Fibroblast of mammary gland (primary cell): ENCODE results near the gene C10orf120.
A peak's percentile ranks its signal among the peaks of the same experiment; 100 is the strongest.

Source experiments
- DNase-seq: peaks from one replicate; pipeline ENCODE4 v3.0.0-alpha.2; 2010; ENCODE audit warnings: low read depth
- H3K4me3 ChIP-seq: 2 replicates; pipeline ENCODE4 v1.5.1; 2011; ENCODE audit warnings: low read depth, mild to moderate bottlenecking, low read length, moderate library complexity; ENCODE audit not compliant: control insufficient read depth
- TF ChIP-seq, protein P1 (sequence below): conservative IDR thresholded peaks from 2 replicates; pipeline ENCODE4 v1.5.1; 2011; ENCODE audit warnings: low read depth, low read length, inconsistent platforms; ENCODE audit not compliant: control insufficient read depth, insufficient read depth

C10orf120 gene

DNA sequence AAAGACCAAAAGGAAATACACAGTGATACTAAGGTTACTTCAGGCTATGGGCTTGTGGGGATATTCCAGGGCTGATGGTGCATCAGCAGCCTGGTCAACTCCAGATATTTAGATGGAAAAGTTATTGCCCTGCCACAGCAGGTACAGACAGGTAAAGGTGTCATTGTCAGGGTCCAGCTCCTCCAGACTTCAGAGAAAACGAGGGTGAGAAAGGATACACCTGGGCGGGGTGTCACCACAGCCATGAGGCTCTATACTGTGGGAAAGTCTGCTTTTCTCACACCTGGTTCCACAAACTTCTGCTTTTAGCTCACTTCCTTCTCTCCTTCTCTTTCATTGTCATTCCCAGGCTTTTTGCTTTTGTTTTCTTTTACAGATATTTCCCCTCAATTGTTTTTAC, 2.0 kb upstream of the C10orf120 start:
- no peak for DNase-seq
- H3K4me3 ChIP-seq, result no peak overlapping the region
- TF ChIP-seq, protein P1, sequence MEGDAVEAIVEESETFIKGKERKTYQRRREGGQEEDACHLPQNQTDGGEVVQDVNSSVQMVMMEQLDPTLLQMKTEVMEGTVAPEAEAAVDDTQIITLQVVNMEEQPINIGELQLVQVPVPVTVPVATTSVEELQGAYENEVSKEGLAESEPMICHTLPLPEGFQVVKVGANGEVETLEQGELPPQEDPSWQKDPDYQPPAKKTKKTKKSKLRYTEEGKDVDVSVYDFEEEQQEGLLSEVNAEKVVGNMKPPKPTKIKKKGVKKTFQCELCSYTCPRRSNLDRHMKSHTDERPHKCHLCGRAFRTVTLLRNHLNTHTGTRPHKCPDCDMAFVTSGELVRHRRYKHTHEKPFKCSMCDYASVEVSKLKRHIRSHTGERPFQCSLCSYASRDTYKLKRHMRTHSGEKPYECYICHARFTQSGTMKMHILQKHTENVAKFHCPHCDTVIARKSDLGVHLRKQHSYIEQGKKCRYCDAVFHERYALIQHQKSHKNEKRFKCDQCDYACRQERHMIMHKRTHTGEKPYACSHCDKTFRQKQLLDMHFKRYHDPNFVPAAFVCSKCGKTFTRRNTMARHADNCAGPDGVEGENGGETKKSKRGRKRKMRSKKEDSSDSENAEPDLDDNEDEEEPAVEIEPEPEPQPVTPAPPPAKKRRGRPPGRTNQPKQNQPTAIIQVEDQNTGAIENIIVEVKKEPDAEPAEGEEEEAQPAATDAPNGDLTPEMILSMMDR, result no peak

DNA sequence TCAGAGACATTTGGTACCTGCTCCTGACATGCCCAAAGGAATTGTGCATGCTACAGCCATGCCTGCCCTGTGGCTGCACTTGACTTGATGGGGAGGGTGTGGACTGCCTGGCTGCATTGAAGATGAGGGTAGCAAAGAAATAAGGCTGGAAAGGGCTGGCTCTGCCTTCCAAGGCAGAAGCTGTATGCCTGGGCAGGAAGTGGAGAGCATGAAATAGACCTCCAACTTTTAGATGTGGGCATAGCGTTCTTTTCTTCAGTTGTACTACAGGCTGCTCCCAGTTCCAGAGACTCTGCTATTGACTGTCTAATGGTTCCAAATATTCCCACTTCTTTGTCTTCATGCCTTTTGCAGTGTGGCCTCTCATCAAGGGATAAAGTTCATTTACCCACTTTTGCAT, 3.0 kb downstream of the C10orf120 start:
- no peak for DNase-seq
- TF ChIP-seq, protein P1, result no peak
- no peak overlapping the region for H3K4me3 ChIP-seq

DNA sequence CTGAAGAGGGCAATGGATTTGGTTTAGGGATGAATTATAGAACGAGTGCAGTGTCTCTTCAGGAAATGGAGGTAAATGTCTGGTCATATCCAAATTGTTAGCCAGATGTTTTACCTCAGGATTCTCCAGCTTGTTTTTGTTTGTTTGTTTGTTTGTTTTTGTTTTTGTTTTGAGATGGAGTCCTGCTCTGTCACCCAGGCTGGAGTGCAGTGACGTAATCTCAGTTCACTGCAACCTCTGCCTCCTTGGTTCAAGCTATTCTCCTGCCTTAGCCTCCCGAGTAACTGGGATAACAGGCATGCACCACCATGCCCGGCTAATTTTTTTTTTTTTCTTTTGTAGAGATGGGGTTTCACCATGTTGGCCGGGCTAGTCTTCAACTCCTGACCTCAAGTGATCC, 6.9 kb downstream of the C10orf120 start:
- DNase-seq, result no peak
- no peak overlapping the region for H3K4me3 ChIP-seq
- TF ChIP-seq, protein P1, result no peak

DNA sequence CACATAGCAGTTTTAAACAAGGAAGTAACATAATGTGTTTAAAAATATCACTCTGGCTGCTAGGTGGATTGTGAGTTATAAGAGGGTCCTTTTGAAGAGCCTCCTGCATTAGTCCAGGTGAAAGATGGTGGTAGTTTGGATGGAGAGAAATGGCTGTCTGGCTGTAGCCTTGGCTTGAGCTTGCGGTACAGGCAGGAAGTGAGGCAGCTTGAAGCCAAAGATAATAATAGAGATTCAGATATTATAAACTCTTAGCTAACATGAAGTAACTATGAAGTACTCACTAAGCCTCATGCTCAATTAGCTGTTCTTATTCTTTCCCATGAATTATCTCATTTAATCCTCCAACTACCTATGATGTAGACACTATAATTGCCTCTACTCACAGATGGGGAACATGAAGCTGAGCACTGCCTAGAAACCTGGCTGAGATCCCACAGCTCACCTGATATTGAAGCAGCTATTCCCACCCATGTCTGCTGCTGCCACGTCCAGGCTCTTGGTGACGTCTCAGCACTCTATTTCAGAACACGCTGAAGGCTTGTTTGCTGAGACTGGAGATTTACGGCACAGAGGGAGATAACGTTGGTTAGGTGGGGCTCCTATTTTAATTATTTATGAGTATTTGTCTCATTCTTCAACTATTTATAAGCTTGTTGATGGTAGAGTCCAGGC, 10.4 kb downstream of the C10orf120 start:
- TF ChIP-seq, protein P1, result no peak
- no peak for DNase-seq
- H3K4me3 ChIP-seq, result no peak overlapping the region

DNA sequence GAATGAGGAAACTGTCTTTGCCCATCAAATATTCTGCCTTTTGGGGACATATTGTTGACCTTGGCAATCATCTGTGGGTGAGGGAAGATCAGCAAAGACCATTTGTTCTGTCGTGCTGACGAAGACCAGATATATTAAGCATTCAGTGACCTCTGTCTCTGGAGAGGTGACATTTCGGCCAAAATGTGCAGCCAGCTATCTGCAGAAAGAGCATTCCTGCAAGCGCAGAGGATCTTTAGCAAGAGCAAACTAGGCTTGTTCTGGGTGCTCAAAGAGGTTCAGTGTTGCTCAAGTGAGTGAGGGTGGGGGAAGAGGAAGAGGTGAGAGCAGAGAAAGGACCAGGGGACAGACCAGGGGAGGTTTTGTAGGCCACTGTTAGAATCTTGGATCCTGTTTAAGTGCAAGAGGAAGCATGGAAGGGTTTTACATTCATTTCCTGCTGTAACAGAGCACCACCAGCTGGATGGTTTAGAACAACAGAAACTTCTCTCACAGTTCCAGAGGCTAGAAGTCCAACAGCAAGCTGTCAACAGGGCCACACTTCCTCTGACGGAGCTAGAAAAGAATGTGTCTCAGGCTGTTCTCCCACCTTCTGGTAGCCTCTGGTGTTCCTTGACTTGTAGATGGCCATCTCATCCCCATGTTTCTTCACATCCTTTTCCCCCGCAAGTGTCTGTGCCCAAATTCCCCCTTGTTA, 11.2 kb downstream of the C10orf120 start:
- TF ChIP-seq, protein P1, result peak; percentile 5
- peak; percentile 7 for DNase-seq
- no peak overlapping the region for H3K4me3 ChIP-seq

DNA sequence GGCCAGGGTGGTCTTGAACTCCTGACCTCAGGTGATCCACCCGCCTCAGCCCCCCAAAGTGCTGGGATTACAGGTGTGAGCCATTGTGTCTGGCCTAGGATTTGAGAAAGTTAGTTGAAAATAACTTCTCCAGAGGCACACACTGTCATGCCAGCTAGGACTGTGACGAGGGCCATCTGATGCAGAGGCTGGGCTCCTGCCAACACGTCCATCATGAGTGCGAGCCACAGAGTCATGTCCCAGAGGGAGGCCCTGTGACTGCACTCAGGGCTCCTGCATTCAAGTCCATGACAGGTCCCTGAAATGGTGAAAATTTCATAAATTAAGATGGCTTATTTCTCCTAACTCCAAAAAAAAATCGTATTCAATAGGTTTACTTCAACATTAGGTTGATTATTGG, 17.1 kb downstream of the C10orf120 start:
- no peak for DNase-seq
- TF ChIP-seq, protein P1, result no peak
- H3K4me3 ChIP-seq, result no peak overlapping the region

DNA sequence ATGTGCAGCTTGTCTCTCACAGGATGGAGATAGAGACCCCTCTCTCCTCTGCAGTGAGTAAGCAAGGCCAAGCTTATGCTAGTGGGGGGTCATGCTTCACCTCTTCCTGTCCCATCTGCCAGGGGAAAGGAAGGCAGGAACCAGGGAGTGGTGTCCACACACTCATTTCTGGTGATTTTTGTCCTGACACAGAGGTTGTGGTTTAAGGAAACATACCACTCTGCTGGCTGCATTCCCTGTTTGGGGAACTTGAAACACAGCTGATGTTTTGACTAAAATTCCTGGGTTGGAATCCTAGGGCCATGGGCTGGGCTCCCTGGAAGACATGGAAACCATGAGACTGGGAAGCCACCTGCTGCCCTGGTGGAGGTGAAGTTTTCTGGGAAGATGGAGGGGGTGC, 21.4 kb downstream of the C10orf120 start:
- no peak for DNase-seq
- TF ChIP-seq, protein P1, result no peak

More for the DNA sequence above, 21.4 kb downstream of the C10orf120 start:
- no peak overlapping the region for H3K4me3 ChIP-seq
